Measurements from ENCODE around the gene PAF1. TPM values are rescaled to one million over a fixed set of nuclear protein-coding genes. Genes with fewer than 3 reads are reported as not detected.

The PAF1 gene
- polyA plus RNA-seq, 1 donor, result 42.4 TPM

- DNase-seq, result peak; percentile 91 to 95
- H3K4me3 ChIP-seq (ENCODE audit: low read length), result peak overlapping the region; percentile 78
- no peaks in the 10 kb centered on the region for H3K9me3 ChIP-seq (ENCODE audit: control insufficient read depth, low read depth, low read length)
- peaks cover 20% of the 10 kb centered on the region for H3K36me3 ChIP-seq (ENCODE audit: control insufficient read depth, insufficient read depth, low read length)
- peaks cover 21% of the 10 kb centered on the region for H3K4me1 ChIP-seq (ENCODE audit: control insufficient read depth, insufficient read depth, low read length)
- H3K27me3 ChIP-seq (ENCODE audit: control insufficient read depth, insufficient read depth, low read length), result peaks cover 4% of the 10 kb centered on the region
- WGBS (ENCODE audit: insufficient coverage, low lambda C conversion rate), result 4% methylated on average over 3 of the region's 9 CpGs
- peak overlapping the region; percentile 98 for H3K27ac ChIP-seq (ENCODE audit: low read length)
Observed at GRCh38 chr19:39411081-39411831, 20.4 kb upstream of the PAF1 start.

DNA sequence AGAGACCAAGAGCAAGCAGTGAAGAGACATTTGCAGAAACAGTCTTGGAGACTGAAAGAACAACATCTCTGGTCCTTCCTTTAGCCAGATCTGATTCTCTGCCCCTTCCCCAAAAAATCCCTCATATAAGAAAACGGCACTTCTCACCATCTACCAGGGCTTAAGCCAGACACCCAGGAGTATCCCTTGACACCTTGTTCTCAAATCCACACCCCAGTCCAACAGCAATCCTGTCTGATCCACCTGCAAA lies 19.9 kb upstream of the PAF1 start:
- H3K9me3 ChIP-seq (ENCODE audit: control insufficient read depth, low read depth, low read length), result no peaks in the 10 kb centered on the region
- DNase-seq, result no peak
- H3K36me3 ChIP-seq (ENCODE audit: control insufficient read depth, insufficient read depth, low read length), result peaks cover 16% of the 10 kb centered on the region
- peaks cover 24% of the 10 kb centered on the region for H3K4me1 ChIP-seq (ENCODE audit: control insufficient read depth, insufficient read depth, low read length)
- peak overlapping the region; percentile 98 for H3K27ac ChIP-seq (ENCODE audit: low read length)
- 20% methylated on average over 1 of the region's 1 CpG for WGBS (ENCODE audit: insufficient coverage, low lambda C conversion rate)
- H3K27me3 ChIP-seq (ENCODE audit: control insufficient read depth, insufficient read depth, low read length), result peaks cover 4% of the 10 kb centered on the region
- peak overlapping the region; percentile 78 for H3K4me3 ChIP-seq (ENCODE audit: low read length)

DNA sequence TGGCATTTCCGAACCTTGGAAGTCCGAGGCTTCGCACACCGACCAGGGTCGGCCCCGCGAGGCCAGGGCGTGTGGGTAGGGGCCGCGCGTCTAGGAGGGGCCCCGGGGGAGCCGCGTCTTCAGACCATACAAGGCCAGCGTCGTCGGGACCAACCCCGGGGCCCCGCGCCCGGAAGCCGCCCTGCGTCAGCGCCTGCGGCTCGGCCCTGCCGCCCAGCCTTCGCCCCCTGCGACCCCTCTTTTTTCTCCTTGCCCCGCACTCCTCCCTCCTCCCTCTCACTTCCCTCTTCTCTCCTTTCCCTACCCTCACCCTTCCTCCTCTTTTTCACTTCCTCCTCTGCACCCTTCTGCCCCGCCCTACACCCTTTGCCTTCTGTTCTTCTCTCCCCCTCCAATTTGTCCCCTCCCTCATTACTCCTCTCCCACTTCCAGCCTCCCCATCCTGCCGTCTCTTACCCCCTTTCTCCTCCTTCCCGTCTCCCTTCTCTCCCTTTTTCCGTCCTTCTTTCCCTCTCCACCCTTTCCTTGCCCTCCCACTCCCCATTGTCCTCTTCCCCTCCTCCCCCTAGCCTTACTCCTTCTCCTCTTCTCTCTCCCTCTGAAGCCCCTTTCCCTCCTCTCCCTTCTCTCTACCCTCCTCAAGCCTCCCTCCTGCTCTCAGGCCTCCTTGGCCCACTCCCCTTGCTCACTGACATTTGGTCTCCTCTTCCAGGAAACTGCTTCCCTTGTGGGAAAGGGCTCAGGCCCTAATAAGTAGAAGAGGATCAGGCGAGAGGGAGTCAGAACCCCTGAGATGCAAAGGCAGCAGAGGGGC lies 19.3 kb upstream of the PAF1 start:
- no peaks in the 10 kb centered on the region for H3K9me3 ChIP-seq (ENCODE audit: control insufficient read depth, low read depth, low read length)
- peak overlapping the region; percentile 78 for H3K4me3 ChIP-seq (ENCODE audit: low read length)
- DNase-seq, result peak; percentile 75 to 89
- H3K27me3 ChIP-seq (ENCODE audit: control insufficient read depth, insufficient read depth, low read length), result peaks cover 4% of the 10 kb centered on the region
- peaks cover 29% of the 10 kb centered on the region for H3K4me1 ChIP-seq (ENCODE audit: control insufficient read depth, insufficient read depth, low read length)
- peak overlapping the region; percentile 98 for H3K27ac ChIP-seq (ENCODE audit: low read length)
- 0% methylated on average over 12 of the region's 35 CpGs for WGBS (ENCODE audit: insufficient coverage, low lambda C conversion rate)
- H3K36me3 ChIP-seq (ENCODE audit: control insufficient read depth, insufficient read depth, low read length), result peaks cover 15% of the 10 kb centered on the region

DNA sequence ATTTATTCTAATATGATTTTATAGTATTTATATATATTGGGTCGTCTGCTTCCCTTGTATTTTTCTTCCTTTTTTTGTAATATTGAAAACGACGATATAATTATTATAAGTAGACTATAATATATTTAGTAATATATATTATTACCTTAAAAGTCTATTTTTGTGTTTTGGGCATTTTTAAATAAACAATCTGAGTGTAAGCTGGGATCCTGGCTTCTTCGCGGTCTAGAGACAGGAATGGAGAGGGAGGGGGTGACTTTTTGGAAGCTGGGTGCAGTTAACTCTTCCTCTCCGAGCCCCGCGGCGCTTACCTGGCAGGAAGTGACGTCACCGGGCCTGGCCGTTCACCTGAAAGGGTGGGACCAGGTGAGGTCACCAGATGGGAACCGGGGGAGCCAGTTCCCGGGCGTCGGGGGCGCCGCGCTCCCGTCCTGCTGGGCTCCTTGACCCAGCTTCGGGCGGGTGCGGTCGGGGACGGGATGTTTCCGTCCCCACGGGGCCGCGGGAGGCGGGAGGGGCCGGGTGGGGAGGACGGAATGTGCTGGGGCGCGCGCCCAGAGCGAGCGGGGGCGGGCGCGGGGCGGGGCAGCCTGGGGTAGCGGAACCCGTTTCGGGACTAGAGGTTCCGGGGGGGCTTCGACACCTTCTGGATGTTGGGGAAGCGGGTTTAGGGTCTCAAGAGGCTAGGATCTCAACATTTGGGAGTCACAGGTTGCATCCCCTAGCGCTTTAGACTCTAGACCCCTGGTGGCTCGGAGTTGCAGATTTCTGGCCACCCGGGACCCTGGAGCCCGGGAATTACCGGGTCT lies 18.5 kb upstream of the PAF1 start:
- peaks cover 15% of the 10 kb centered on the region for H3K36me3 ChIP-seq (ENCODE audit: control insufficient read depth, insufficient read depth, low read length)
- H3K27ac ChIP-seq (ENCODE audit: low read length), result peak overlapping the region; percentile 98
- peaks cover 4% of the 10 kb centered on the region for H3K27me3 ChIP-seq (ENCODE audit: control insufficient read depth, insufficient read depth, low read length)
- 0% methylated on average over 3 of the region's 52 CpGs for WGBS (ENCODE audit: insufficient coverage, low lambda C conversion rate)
- peak; percentile 95 to 97 for DNase-seq
- peak overlapping the region; percentile 78 for H3K4me3 ChIP-seq (ENCODE audit: low read length)
- H3K9me3 ChIP-seq (ENCODE audit: control insufficient read depth, low read depth, low read length), result no peaks in the 10 kb centered on the region
- peaks cover 31% of the 10 kb centered on the region for H3K4me1 ChIP-seq (ENCODE audit: control insufficient read depth, insufficient read depth, low read length)

GRCh38 chr19:39408392-39409207 lies 17.7 kb upstream of the PAF1 start:
- Histone ChIP-seq H3K9me3 (ENCODE audit: control insufficient read depth, low read depth, low read length) (no peaks in the 10 kb centered on the region), H3K4me1 (ENCODE audit: control insufficient read depth, insufficient read depth, low read length) (peaks cover 33% of the 10 kb centered on the region), H3K27me3 (ENCODE audit: control insufficient read depth, insufficient read depth, low read length) (no peaks in the 10 kb centered on the region), H3K4me3 (ENCODE audit: low read length) (peak overlapping the region; percentile 78), H3K36me3 (ENCODE audit: control insufficient read depth, insufficient read depth, low read length) (peaks cover 15% of the 10 kb centered on the region), H3K27ac (ENCODE audit: low read length) (peak overlapping the region; percentile 98)
- peak in 1 of 2 donors; percentile 48 for DNase-seq
- no CpG with 5 or more reads among the region's 20 CpGs for WGBS (ENCODE audit: insufficient coverage, low lambda C conversion rate)

- Histone ChIP-seq H3K9me3 (ENCODE audit: control insufficient read depth, low read depth, low read length) (no peaks in the 10 kb centered on the region), H3K27me3 (ENCODE audit: control insufficient read depth, insufficient read depth, low read length) (no peaks in the 10 kb centered on the region), H3K36me3 (ENCODE audit: control insufficient read depth, insufficient read depth, low read length) (peaks cover 15% of the 10 kb centered on the region), H3K4me3 (ENCODE audit: low read length) (peak overlapping the region; percentile 78), H3K27ac (ENCODE audit: low read length) (peak overlapping the region; percentile 98), H3K4me1 (ENCODE audit: control insufficient read depth, insufficient read depth, low read length) (peaks cover 41% of the 10 kb centered on the region)
- no CpG with 5 or more reads among the region's 40 CpGs for WGBS (ENCODE audit: insufficient coverage, low lambda C conversion rate)
- peak; percentile 51 to 63 for DNase-seq
Observed at GRCh38 chr19:39407660-39408391, 16.9 kb upstream of the PAF1 start.

- no CpG with 5 or more reads among the region's 14 CpGs for WGBS (ENCODE audit: insufficient coverage, low lambda C conversion rate)
- peak overlapping the region; percentile 78 for H3K4me3 ChIP-seq (ENCODE audit: low read length)
- H3K27me3 ChIP-seq (ENCODE audit: control insufficient read depth, insufficient read depth, low read length), result no peaks in the 10 kb centered on the region
- H3K36me3 ChIP-seq (ENCODE audit: control insufficient read depth, insufficient read depth, low read length), result peaks cover 15% of the 10 kb centered on the region
- peak overlapping the region; percentile 98 for H3K27ac ChIP-seq (ENCODE audit: low read length)
- no peak for DNase-seq
- H3K4me1 ChIP-seq (ENCODE audit: control insufficient read depth, insufficient read depth, low read length), result peaks cover 44% of the 10 kb centered on the region
- H3K9me3 ChIP-seq (ENCODE audit: control insufficient read depth, low read depth, low read length), result no peaks in the 10 kb centered on the region
Observed at GRCh38 chr19:39407410-39407659, 16.4 kb upstream of the PAF1 start.

DNA sequence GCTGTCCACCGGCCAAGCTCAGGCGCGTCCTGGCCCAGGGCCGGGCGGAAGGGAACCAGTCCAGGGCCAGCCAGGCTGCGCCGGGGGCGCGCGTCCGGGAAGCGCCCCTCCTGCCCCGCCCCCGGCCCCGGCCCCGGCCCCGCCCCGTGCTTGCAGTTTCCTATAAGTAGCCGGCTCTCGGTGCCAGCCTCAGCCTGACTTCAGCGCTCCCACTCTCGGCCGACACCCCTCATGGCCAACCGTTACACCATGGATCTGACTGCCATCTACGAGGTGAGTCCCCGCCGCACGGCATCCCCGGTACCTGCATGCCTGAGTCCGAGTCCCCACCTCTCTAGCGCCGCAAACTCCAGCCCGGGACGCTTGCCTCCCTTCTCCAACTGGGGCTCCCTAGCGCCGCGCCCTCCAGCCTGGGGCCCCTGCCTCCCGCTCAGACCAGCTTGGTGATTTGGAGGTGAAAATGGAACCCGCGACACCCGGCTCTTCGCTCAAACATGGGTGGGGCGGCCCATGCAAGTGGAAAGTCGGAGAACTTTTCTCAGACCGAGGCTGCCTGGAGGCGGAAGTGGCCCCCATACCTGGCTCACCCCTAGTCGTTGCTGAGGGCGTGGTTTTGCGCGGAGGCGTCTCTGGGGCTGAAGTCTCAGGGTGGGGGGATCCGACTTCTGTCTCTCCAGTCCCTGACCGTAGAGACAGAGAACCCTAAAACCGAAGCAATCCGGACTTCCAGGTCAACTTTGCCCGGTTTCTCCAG lies 15.9 kb upstream of the PAF1 start, which contains the start of gene ZFP36:
Gene ZFP36, plus strand, starts transcription at position 192 of the 754 bp plus-strand sequence. Its CDS starts 58 bp downstream, at position 250.
- H3K4me1 ChIP-seq (ENCODE audit: control insufficient read depth, insufficient read depth, low read length), result peaks cover 49% of the 10 kb centered on the region

More for the DNA sequence above, 15.9 kb upstream of the PAF1 start, which contains the start of gene ZFP36:
- H3K36me3 ChIP-seq (ENCODE audit: control insufficient read depth, insufficient read depth, low read length), result peaks cover 15% of the 10 kb centered on the region
- peak within 1 kb of the TSS; percentile 98 for H3K27ac ChIP-seq (ENCODE audit: low read length)
- no CpG with 5 or more reads among the region's 56 CpGs for WGBS (ENCODE audit: insufficient coverage, low lambda C conversion rate)
- H3K4me3 ChIP-seq (ENCODE audit: low read length), result peak within 1 kb of the TSS; percentile 78
- DNase-seq, result peak; percentile 84 to 87
- H3K27me3 ChIP-seq (ENCODE audit: control insufficient read depth, insufficient read depth, low read length), result no peaks in the 10 kb centered on the region
- H3K9me3 ChIP-seq (ENCODE audit: control insufficient read depth, low read depth, low read length), result no peaks in the 10 kb centered on the region
